K562 (cell line): ENCODE results near the gene FPR1. TPM values are rescaled to one million over a fixed set of nuclear protein-coding genes. Genes with fewer than 3 reads are reported as not detected.
A peak's percentile ranks its signal among the peaks of the same experiment; 100 is the strongest.

ENCODE experiments used
- BHLHE40 ChIP-seq: IDR thresholded peaks from 2 replicates; pipeline ENCODE4 v1.6.1; 2011; ENCODE audit warnings: low read length, improper control_type of control experiment
- CUX1 ChIP-seq: fragments of 200-800 bp; sonication (Bioruptor generic); IDR thresholded peaks from 2 replicates; pipeline ENCODE4 v1.6.1; 2016; ENCODE audit warnings: missing genetic modification characterization, missing compliant biosample characterization
- DIDO1 ChIP-seq: fragments of 450-650 bp; IDR thresholded peaks from 2 replicates; pipeline ENCODE4 v1.6.1; 2016; ENCODE audit warnings: low read depth, missing biosample characterization, missing genetic modification characterization
- FOS ChIP-seq: IDR thresholded peaks from 3 replicates; pipeline ENCODE4 v1.6.1; 2011; ENCODE audit not compliant: insufficient read length; ENCODE audit errors: extremely low read depth
- FOSL1 ChIP-seq: fragments of 200-800 bp; sonication (Bioruptor generic); conservative IDR thresholded peaks from 2 replicates; pipeline ENCODE4 v1.6.1; 2016; ENCODE audit warnings: missing genetic modification characterization, missing compliant biosample characterization
- GATA2 ChIP-seq: sonication (generic); formaldehyde crosslinking; IDR thresholded peaks from 2 replicates; pipeline ENCODE4 v1.4.0; 2020; ENCODE audit warnings: mild to moderate bottlenecking, missing genetic modification reagents
- JUNB ChIP-seq: fragments of 450-650 bp; formaldehyde crosslinking; conservative IDR thresholded peaks from 2 replicates; pipeline ENCODE4 v1.4.0; 2020; ENCODE audit warnings: mild to moderate bottlenecking
- MAFG ChIP-seq: fragments of 450-650 bp; conservative IDR thresholded peaks from 2 replicates; pipeline ENCODE4 v1.6.1; 2016; ENCODE audit warnings: missing genetic modification characterization, missing compliant biosample characterization
- MLLT1 ChIP-seq, 2 experiments: fragments of 450-650 bp; IDR thresholded peaks; 2 replicates each; pipeline ENCODE4 v1.6.1; 2016
- MNT ChIP-seq, 2 experiments: fragments of 450-650 bp; conservative IDR thresholded peaks; 2 replicates each; pipeline ENCODE4 v1.6.1; 2017; ENCODE audit warnings: mild to moderate bottlenecking in 2 of 2, moderate library complexity in 2 of 2
- NCOR1 ChIP-seq: fragments of 450-650 bp; IDR thresholded peaks from 2 replicates; pipeline ENCODE4 v1.6.1; 2016; ENCODE audit warnings: mild to moderate bottlenecking, moderate library complexity
- NR4A1 ChIP-seq, 2 experiments: fragments of 250-450 bp in 1 of 2; fragments of 450-650 bp in 1 of 2; sonication (Bioruptor Pico) in 1 of 2; IDR thresholded peaks; 2 replicates each; pipeline versions ENCODE4 v1.4.0 to v1.6.1; 2016 to 2020; ENCODE audit warnings: mild to moderate bottlenecking in 2 of 2, missing compliant biosample characterization in 1 of 2, missing genetic modification characterization in 1 of 2, moderate library complexity in 1 of 2
- RBBP5 ChIP-seq: fragments of 200-600 bp; sonication (generic); IDR thresholded peaks from 2 replicates; pipeline ENCODE4 v1.6.1; 2012; ENCODE audit warnings: borderline replicate concordance, mild to moderate bottlenecking, low read length, control low read depth, inconsistent platforms; ENCODE audit not compliant: insufficient read depth, poor library complexity, severe bottlenecking
- RBFOX2 ChIP-seq: fragments of 200-400 bp; formaldehyde crosslinking; IDR thresholded peaks from 2 replicates; pipeline ENCODE4 v1.6.1; 2017; ENCODE audit warnings: low read depth, mild to moderate bottlenecking, low read length, moderate library complexity
- SP2 ChIP-seq: IDR thresholded peaks from 2 replicates; pipeline ENCODE4 v1.6.1; 2011; ENCODE audit warnings: mild to moderate bottlenecking, low read depth, low read length, moderate library complexity; ENCODE audit not compliant: poor library complexity, severe bottlenecking; ENCODE audit errors: extremely low read depth
- TFAP4 ChIP-seq: sonication (generic); formaldehyde crosslinking; IDR thresholded peaks from 2 replicates; pipeline ENCODE4 v1.8.0; 2022; ENCODE audit warnings: missing genetic modification reagents, mild to moderate bottlenecking, moderate library complexity, borderline replicate concordance
- ZKSCAN8 ChIP-seq: fragments of 200-800 bp; sonication (Bioruptor generic); IDR thresholded peaks from 2 replicates; pipeline ENCODE4 v1.6.1; 2016; ENCODE audit warnings: missing genetic modification characterization, missing compliant biosample characterization
- polyA plus RNA-seq, 8 experiments: library from polyadenylated mRNA; depleted of rRNA in 4 of 8; stranded (reverse) in 5 of 8; unstranded in 3 of 8; fragments of >200 nt; fragmentation: Nextera tagmentation in 2 of 8; fragmentation: Illumina TruSeq in 1 of 8; extraction: Ambion mirVana in 2 of 8; extraction: Trizol in 1 of 8; gene quantifications; 2 replicates each; pipeline versions ENCODE4 v1.2.1 to v1.2.3, GENCODE V29; 2011 to 2014; ENCODE audit warnings: inconsistent platforms in 1 of 8, missing spikeins in 1 of 8
- total RNA-seq, 7 experiments: library from RNA; depleted of rRNA in 6 of 7; stranded (reverse); fragments of >200 nt in 6 of 7; fragmentation: Illumina TruSeq in 2 of 7; extraction: Trizol in 2 of 7; gene quantifications; 2 replicates each; pipeline versions ENCODE4 v1.2.1 to v1.2.3, GENCODE V29; 2011 to 2021; ENCODE audit warnings: low replicate concordance in 1 of 7

Gene FPR1
- total and polyA plus RNA-seq, 9 of the 15 experiments (the other 6 are each of a cell fraction or from before 2014, with no cell fraction given), result 0.06 to 0.25 (median 0.14) TPM; not detected in 4

GRCh38 chr19:51799034-51799773, 47.5 kb upstream of the FPR1 start (continued):
- TF ChIP-seq FOS, result peak; percentile 60
- TF ChIP-seq FOSL1 (tag), result peak; percentile 96
- TF ChIP-seq NR4A1 (CRISPR knock-in tag; IDR thresholded peaks at IDR 0.05), result no peak
- peak; percentile 26; the same call in 1 of the 2 replicates for TF ChIP-seq NR4A1 (tag; IDR thresholded peaks at IDR 0.05)
- no peak for TF ChIP-seq SP2
- peak; percentile 62 for TF ChIP-seq NCOR1
- peak; percentile 60; the same call in 1 of the 2 replicates for TF ChIP-seq JUNB (CRISPR knock-in tag)
- TF ChIP-seq DIDO1 (tag), result 0 out of 2 replicates have a peak, but pooled peaks have one; percentile 22
- peak; percentile 61 for TF ChIP-seq ZKSCAN8 (CRISPR knock-in tag)
- peak; percentile 30; the same call in 1 of the 2 replicates for TF ChIP-seq TFAP4 (CRISPR knock-in tag)
- TF ChIP-seq BHLHE40, result peak; percentile 18
- 0 out of 2 replicates have a peak, but pooled peaks have one; percentile 69 for TF ChIP-seq CUX1 (CRISPR knock-in tag)
- peak in 1 of 2 experiments; percentile 25; a peak in 1 of 4 replicates for TF ChIP-seq MNT (conservative IDR thresholded peaks at IDR 0.05)
- TF ChIP-seq MLLT1 (IDR thresholded peaks at IDR 0.05), result peak in 1 of 2 experiments; percentile 45; a peak in 2 of 4 replicates
- TF ChIP-seq RBFOX2, result peak; percentile 44
- no peak for TF ChIP-seq RBBP5
- TF ChIP-seq MAFG (tag), result peak; percentile 35
- no peak for TF ChIP-seq GATA2
